ENCODE results near the gene PTAFR. TPM values are rescaled to one million over a fixed set of nuclear protein-coding genes. Genes with fewer than 3 reads are reported as not detected.

Gene PTAFR
- total and polyA plus RNA-seq, 2 experiments from 2014 or later = 0.09 TPM; not detected in 1

DNA sequence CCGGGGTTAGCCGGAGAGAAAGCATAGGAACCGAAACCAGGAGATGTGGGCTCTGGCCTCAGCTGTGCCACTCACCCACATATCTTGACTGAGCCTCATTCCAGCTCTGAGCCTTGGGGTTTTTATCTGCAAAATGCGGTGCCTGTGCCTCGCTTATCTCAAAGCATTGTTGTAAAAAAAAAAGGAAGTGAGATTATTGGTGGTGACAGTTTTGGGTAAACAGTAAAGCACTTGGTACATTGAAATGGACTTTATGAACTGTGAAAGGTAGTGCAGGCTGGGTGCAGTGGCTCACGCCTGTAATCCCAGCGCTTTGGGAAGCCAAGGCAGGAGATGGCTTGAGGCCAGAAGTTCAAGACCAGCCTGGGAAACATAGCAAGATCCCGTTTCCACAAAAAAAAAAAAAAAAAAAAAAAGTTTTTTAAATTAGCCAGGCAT, 3.8 kb downstream of the PTAFR start:
- no peaks in the 10 kb centered on the region for H3K36me3 ChIP-seq
- H3K4me1 ChIP-seq (ENCODE audit: low read depth) = peaks cover 6% of the 10 kb centered on the region
- TF ChIP-seq, protein P1, sequence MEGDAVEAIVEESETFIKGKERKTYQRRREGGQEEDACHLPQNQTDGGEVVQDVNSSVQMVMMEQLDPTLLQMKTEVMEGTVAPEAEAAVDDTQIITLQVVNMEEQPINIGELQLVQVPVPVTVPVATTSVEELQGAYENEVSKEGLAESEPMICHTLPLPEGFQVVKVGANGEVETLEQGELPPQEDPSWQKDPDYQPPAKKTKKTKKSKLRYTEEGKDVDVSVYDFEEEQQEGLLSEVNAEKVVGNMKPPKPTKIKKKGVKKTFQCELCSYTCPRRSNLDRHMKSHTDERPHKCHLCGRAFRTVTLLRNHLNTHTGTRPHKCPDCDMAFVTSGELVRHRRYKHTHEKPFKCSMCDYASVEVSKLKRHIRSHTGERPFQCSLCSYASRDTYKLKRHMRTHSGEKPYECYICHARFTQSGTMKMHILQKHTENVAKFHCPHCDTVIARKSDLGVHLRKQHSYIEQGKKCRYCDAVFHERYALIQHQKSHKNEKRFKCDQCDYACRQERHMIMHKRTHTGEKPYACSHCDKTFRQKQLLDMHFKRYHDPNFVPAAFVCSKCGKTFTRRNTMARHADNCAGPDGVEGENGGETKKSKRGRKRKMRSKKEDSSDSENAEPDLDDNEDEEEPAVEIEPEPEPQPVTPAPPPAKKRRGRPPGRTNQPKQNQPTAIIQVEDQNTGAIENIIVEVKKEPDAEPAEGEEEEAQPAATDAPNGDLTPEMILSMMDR (IDR thresholded peaks at IDR 0.05; ENCODE audit: low read depth, low read length) = no peak
- H3K4me3 ChIP-seq = no peak overlapping the region
- peak; percentile 48 to 77 for DNase-seq (ENCODE audit: low read depth in 1 of 2, low spot score in 1 of 2)
- H3K27me3 ChIP-seq = no peaks in the 10 kb centered on the region
- H3K27ac ChIP-seq = peak overlapping the region; percentile 59
- H3K9me3 ChIP-seq (ENCODE audit: low read depth) = no peaks in the 10 kb centered on the region

DNA sequence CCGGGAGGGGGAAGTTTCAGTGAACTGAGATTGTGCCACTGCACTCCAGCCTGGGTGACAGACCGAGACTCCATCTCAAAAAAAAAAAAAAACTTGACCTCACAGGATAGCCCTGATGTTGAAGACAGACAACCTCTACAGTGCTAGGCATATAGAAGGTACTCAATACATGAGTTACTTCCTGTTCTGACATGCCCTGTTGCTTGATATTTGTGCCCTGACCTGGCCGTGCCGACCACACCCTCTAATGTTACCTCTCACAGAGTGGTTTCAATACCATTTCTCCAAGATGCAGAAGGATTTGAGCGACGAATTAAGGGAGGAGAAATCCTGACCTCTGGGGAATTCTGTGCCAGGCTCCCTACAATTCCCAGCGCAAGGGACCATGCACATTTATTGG, 5.2 kb downstream of the PTAFR start:
- TF ChIP-seq, protein P1 (IDR thresholded peaks at IDR 0.05; ENCODE audit: low read depth, low read length) = no peak
- DNase-seq (ENCODE audit: low read depth in 1 of 2, low spot score in 1 of 2) = no peak
- H3K4me1 ChIP-seq (ENCODE audit: low read depth) = peaks cover 6% of the 10 kb centered on the region

DNA sequence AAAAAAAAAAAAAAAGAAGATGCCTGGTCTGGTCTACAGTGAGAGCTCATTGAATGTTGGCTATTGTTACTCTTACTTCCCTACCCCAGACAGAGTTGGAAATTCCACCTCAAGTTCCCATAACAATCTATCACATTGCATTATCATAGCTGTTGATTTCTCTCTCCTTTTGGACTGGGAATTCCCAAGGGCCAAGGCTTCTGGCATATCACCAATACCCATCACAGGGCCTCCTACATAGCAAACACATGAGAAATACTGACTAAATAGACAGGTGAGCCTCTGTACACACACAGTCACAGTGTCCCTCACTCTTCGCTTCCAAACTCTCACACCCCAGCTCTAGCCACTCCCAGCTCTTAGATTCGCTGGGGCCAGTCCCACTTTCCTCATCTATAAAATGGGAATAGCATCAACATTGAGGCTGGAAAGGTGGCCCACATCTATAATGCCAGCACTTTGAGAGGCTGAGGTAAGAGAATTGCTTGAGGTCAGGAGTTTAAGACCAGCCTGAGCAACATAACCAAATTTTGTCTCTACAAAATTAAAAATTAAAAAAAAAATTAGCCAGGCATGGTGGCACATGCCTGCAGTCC, 6.4 kb downstream of the PTAFR start:
- Histone ChIP-seq H3K27ac (no peak overlapping the region), H3K4me1 (ENCODE audit: low read depth) (peaks cover 6% of the 10 kb centered on the region), H3K27me3 (no peaks in the 10 kb centered on the region), H3K36me3 (no peaks in the 10 kb centered on the region), H3K4me3 (no peak overlapping the region), H3K9me3 (ENCODE audit: low read depth) (no peaks in the 10 kb centered on the region)
- TF ChIP-seq, protein P1 (IDR thresholded peaks at IDR 0.05; ENCODE audit: low read depth, low read length) = no peak
- no peak for DNase-seq (ENCODE audit: low read depth in 1 of 2, low spot score in 1 of 2)

More for the DNA sequence above, 5.2 kb downstream of the PTAFR start:
- no peak overlapping the region for H3K4me3 ChIP-seq
- H3K27ac ChIP-seq = no peak overlapping the region
- H3K36me3 ChIP-seq = no peaks in the 10 kb centered on the region
- H3K27me3 ChIP-seq = no peaks in the 10 kb centered on the region
- no peaks in the 10 kb centered on the region for H3K9me3 ChIP-seq (ENCODE audit: low read depth)

DNA sequence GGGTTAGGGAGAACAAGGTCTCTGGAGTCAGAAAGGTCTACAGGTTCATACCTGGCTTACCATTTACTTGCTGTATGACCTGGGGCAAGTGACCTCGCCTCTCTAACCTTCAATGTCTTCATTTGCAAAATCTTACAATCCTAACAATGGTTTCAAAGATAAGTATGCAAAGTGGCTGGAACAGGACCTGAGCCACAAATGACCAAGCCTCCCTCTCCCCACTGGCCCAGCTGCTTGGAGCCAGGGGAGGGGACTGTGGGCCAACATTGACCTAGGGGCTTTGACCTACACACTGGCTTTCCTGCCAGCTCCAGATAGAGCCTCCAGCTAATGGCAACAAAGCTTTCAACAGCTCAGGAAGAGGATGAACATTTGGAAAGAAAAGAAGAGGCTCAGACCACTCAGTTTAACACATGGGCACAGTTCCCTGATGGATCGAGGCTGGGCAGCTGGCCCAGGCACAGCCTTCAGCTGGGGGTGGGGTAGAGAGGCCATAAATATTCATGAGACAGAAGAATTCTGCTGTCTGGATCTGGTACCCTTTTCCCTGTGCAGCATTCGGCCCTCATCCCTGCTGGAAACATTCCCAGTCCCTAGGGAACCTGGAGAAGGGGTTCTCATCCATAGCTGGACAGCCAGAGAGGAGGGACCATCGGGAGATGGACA, 12.9 kb downstream of the PTAFR start:
- Histone ChIP-seq H3K27me3 (no peaks in the 10 kb centered on the region), H3K4me3 (no peak overlapping the region), H3K4me1 (ENCODE audit: low read depth) (no peaks in the 10 kb centered on the region), H3K27ac (no peak overlapping the region), H3K36me3 (no peaks in the 10 kb centered on the region), H3K9me3 (ENCODE audit: low read depth) (no peaks in the 10 kb centered on the region)
- TF ChIP-seq, protein P1 (IDR thresholded peaks at IDR 0.05; ENCODE audit: low read depth, low read length) = no peak
- DNase-seq (ENCODE audit: low read depth in 1 of 2, low spot score in 1 of 2) = peak in 1 of 2 donors; percentile 74

DNA sequence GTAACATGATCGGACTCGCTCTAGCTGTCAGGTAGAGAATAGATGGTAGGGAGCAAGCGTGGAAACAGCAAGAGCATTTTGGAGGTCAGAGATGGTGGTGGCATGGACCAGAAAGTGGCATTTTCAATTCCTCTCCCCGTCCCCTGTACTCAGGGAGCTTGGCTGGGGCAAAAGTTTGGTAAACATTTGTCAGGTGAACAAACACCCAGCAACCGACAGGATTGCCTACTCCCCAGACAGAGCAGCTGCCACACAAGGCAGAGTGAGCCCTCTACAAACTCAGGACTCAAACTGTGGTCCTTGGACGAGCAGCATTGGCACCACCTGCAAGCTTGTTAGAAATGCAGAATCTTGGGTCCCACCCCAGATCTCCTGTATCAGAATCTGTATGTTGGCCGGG, 14.3 kb downstream of the PTAFR start:
- no peaks in the 10 kb centered on the region for H3K4me1 ChIP-seq (ENCODE audit: low read depth)
- H3K36me3 ChIP-seq = no peaks in the 10 kb centered on the region
- H3K4me3 ChIP-seq = no peak overlapping the region
- no peaks in the 10 kb centered on the region for H3K27me3 ChIP-seq
- TF ChIP-seq, protein P1 (IDR thresholded peaks at IDR 0.05; ENCODE audit: low read depth, low read length) = no peak
- H3K9me3 ChIP-seq (ENCODE audit: low read depth) = no peaks in the 10 kb centered on the region
- DNase-seq (ENCODE audit: low read depth in 1 of 2, low spot score in 1 of 2) = no peak
- no peak overlapping the region for H3K27ac ChIP-seq

All from cardiac muscle cell (in vitro differentiated cells and primary cell).